Stimulated activated CD4-positive, alpha-beta T cell treated with anti-CD3 and anti-CD28 coated beads, Interleukin-12 subunit alpha, Interleukin-12 subunit beta, amount 100 ng/mL, for 24 hours (primary cell): ENCODE measurements around the gene BBOF1.
"Not testable (repeated sequence)": the region's sequence is repeated elsewhere in the genome, so short reads cannot be mapped to it uniquely, and the experiment has no call there.

Source experiments
- DNase-seq, 2 experiments: peaks; one replicate each; pipeline ENCODE4 v3.0.0-alpha.2; 2020; ENCODE audit warnings: low read depth in 2 of 2

Gene BBOF1

GRCh38 chr14:74089251-74090020 lies 70.3 kb downstream of the BBOF1 start:
- DNase-seq = no peak

- no peak for DNase-seq
Measured at GRCh38 chr14:74105381-74105780, 86.2 kb downstream of the BBOF1 start.

GRCh38 chr14:74109369-74109768 lies 90.2 kb downstream of the BBOF1 start:
- DNase-seq = no peak

- DNase-seq = not testable (repeated sequence)
Measured at GRCh38 chr14:74111395-74112216, 92.5 kb downstream of the BBOF1 start.
